Measurements from ENCODE around the gene KCND2. TPM values are rescaled to one million over a fixed set of nuclear protein-coding genes. Genes with fewer than 3 reads are reported as not detected.
"Not testable (repeated sequence)": the region's sequence is repeated elsewhere in the genome, so short reads cannot be mapped to it uniquely, and the experiment has no call there.

KCND2 gene
- total RNA-seq, 1 experiment from 2014 or later: not detected

- TF ChIP-seq, protein P1, sequence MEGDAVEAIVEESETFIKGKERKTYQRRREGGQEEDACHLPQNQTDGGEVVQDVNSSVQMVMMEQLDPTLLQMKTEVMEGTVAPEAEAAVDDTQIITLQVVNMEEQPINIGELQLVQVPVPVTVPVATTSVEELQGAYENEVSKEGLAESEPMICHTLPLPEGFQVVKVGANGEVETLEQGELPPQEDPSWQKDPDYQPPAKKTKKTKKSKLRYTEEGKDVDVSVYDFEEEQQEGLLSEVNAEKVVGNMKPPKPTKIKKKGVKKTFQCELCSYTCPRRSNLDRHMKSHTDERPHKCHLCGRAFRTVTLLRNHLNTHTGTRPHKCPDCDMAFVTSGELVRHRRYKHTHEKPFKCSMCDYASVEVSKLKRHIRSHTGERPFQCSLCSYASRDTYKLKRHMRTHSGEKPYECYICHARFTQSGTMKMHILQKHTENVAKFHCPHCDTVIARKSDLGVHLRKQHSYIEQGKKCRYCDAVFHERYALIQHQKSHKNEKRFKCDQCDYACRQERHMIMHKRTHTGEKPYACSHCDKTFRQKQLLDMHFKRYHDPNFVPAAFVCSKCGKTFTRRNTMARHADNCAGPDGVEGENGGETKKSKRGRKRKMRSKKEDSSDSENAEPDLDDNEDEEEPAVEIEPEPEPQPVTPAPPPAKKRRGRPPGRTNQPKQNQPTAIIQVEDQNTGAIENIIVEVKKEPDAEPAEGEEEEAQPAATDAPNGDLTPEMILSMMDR (IDR thresholded peaks at IDR 0.05; ENCODE audit: insufficient read depth in 1 of 2, low read depth in 1 of 2, low read length in 1 of 2, severe bottlenecking in 1 of 2, unreplicated experiment in 1 of 2): no peak
- Histone ChIP-seq H3K4me1 (no peaks in the 10 kb centered on the region), H3K36me3 (ENCODE audit: control insufficient read depth, insufficient read depth, low read length) (no peaks in the 10 kb centered on the region), H3K27me3 (replicated peaks; ENCODE audit: control insufficient read depth, insufficient read depth, low read length) (no peaks in the 10 kb centered on the region), H3K9me3 (no peaks in the 10 kb centered on the region), H3K4me3 (ENCODE audit: low read depth, low read length) (no peak overlapping the region)
- no peaks in the 10 kb centered on the region for H3K36me3 Mint-ChIP-seq (ENCODE audit: insufficient read depth, unreplicated experiment)
- intact Hi-C loops (cut with micrococcal nuclease; ENCODE audit: unreplicated experiment): no loop called here
- H3K4me3 Mint-ChIP-seq (ENCODE audit: unreplicated experiment): no peak overlapping the region
- no peaks in the 10 kb centered on the region for H3K4me1 Mint-ChIP-seq (ENCODE audit: low read depth, unreplicated experiment)
- CTCF ChIA-PET: no interaction called here
- H3K27ac Mint-ChIP-seq (ENCODE audit: unreplicated experiment): no peak overlapping the region
- DNase-seq: no peak
- POLR2A ChIA-PET: no interaction called here
- H3K9me3 Mint-ChIP-seq (ENCODE audit: unreplicated experiment): no peaks in the 10 kb centered on the region
- peaks cover 13% of the 10 kb centered on the region for H3K27me3 Mint-ChIP-seq (ENCODE audit: insufficient read depth, unreplicated experiment)
- BruUV-seq (replicated peaks): no TSS peak
Observed at GRCh38 chr7:120770206-120770605, 497.2 kb downstream of the KCND2 start.

DNA sequence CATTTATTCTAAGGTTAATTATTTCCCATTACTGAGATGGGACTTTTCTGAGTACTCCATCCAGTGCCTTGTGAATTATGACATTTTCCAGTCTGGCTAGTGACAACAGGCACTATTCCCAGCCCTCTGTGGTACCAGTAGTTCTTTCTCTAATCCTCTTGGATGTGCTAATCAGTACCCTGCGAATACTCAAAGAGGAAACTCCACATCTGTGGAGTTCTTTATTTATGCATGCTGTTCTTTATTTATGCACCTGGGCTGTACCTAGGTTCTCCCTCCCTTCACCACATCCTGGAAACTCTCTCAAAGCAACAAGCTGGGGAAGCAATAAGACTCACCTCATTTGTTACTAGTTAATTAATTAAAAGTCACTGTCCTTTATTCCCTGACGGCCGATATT lies 501.5 kb downstream of the KCND2 start:
- Mint-ChIP-seq H3K27me3 (ENCODE audit: insufficient read depth, unreplicated experiment) (peaks cover 3% of the 10 kb centered on the region), H3K27ac (ENCODE audit: unreplicated experiment) (no peak overlapping the region), H3K9me3 (ENCODE audit: unreplicated experiment) (no peaks in the 10 kb centered on the region), H3K36me3 (ENCODE audit: insufficient read depth, unreplicated experiment) (no peaks in the 10 kb centered on the region), H3K4me3 (ENCODE audit: unreplicated experiment) (no peak overlapping the region), H3K4me1 (ENCODE audit: low read depth, unreplicated experiment) (no peaks in the 10 kb centered on the region)
- no peaks in the 10 kb centered on the region for H3K27me3 ChIP-seq (replicated peaks; ENCODE audit: control insufficient read depth, insufficient read depth, low read length)
- no peak for DNase-seq
- H3K36me3 ChIP-seq (ENCODE audit: control insufficient read depth, insufficient read depth, low read length): no peaks in the 10 kb centered on the region
- ChIA-PET CTCF (interaction anchor here (1.2 kb wide), 1 partner anchor 10 kb away, joined by 3 read pairs; no protein-coding TSS in a partner anchor), POLR2A (no interaction called here)
- no peak overlapping the region for H3K4me3 ChIP-seq (ENCODE audit: low read depth, low read length)
- H3K9me3 ChIP-seq: no peaks in the 10 kb centered on the region
- intact Hi-C loops (cut with micrococcal nuclease; ENCODE audit: unreplicated experiment): no loop called here
- no peaks in the 10 kb centered on the region for H3K4me1 ChIP-seq
- no TSS peak for BruUV-seq (replicated peaks)
- TF ChIP-seq, protein P1 (IDR thresholded peaks at IDR 0.05; ENCODE audit: insufficient read depth in 1 of 2, low read depth in 1 of 2, low read length in 1 of 2, severe bottlenecking in 1 of 2, unreplicated experiment in 1 of 2): no peak

DNA sequence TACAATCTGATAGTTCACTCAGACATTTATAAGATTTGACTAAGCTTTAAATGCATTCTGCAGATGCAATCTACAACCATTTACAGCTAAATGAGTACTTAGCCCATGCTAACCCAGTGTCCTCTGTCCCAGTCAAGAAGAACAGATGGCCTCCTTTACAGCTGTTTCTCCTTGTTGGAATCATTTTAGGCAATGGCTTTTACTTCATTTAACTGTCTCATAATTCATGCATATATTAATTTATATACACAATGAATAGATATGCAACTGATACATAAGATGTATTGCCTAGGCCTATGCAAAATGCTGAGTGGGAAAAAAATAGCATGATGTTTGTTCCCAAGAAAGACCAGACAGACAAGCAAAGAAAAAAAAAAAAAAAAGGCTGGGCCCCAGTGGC lies 502.8 kb downstream of the KCND2 start:
- CTCF ChIA-PET: no interaction called here
- intact Hi-C loops (cut with micrococcal nuclease; ENCODE audit: unreplicated experiment): no loop called here
- Histone ChIP-seq H3K36me3 (ENCODE audit: control insufficient read depth, insufficient read depth, low read length) (no peaks in the 10 kb centered on the region), H3K9me3 (no peaks in the 10 kb centered on the region), H3K4me1 (no peaks in the 10 kb centered on the region), H3K27me3 (replicated peaks; ENCODE audit: control insufficient read depth, insufficient read depth, low read length) (no peaks in the 10 kb centered on the region), H3K4me3 (ENCODE audit: low read depth, low read length) (no peak overlapping the region)
- no peaks in the 10 kb centered on the region for H3K9me3 Mint-ChIP-seq (ENCODE audit: unreplicated experiment)
- no TSS peak for BruUV-seq (replicated peaks)
- no peak overlapping the region for H3K27ac Mint-ChIP-seq (ENCODE audit: unreplicated experiment)
- POLR2A ChIA-PET: no interaction called here
- DNase-seq: no peak
- H3K36me3 Mint-ChIP-seq (ENCODE audit: insufficient read depth, unreplicated experiment): no peaks in the 10 kb centered on the region
- no peak overlapping the region for H3K4me3 Mint-ChIP-seq (ENCODE audit: unreplicated experiment)
- TF ChIP-seq, protein P1 (IDR thresholded peaks at IDR 0.05; ENCODE audit: insufficient read depth in 1 of 2, low read depth in 1 of 2, low read length in 1 of 2, severe bottlenecking in 1 of 2, unreplicated experiment in 1 of 2): no peak
- no peaks in the 10 kb centered on the region for H3K4me1 Mint-ChIP-seq (ENCODE audit: low read depth, unreplicated experiment)
- no peaks in the 10 kb centered on the region for H3K27me3 Mint-ChIP-seq (ENCODE audit: insufficient read depth, unreplicated experiment)

- not testable (repeated sequence) for DNase-seq
Observed at GRCh38 chr7:120779078-120779477, 506.1 kb downstream of the KCND2 start.

GRCh38 chr7:120780451-120780850 lies 507.5 kb downstream of the KCND2 start:
- H3K36me3 ChIP-seq (ENCODE audit: control insufficient read depth, insufficient read depth, low read length); H3K9me3 Mint-ChIP-seq (ENCODE audit: unreplicated experiment); intact Hi-C loops (cut with micrococcal nuclease; ENCODE audit: unreplicated experiment); H3K9me3 ChIP-seq; H3K27me3 Mint-ChIP-seq (ENCODE audit: insufficient read depth, unreplicated experiment); CTCF ChIA-PET; H3K4me1 Mint-ChIP-seq (ENCODE audit: low read depth, unreplicated experiment); H3K27me3 ChIP-seq (replicated peaks; ENCODE audit: control insufficient read depth, insufficient read depth, low read length); POLR2A ChIA-PET; H3K4me1 ChIP-seq; H3K4me3 Mint-ChIP-seq (ENCODE audit: unreplicated experiment); H3K4me3 ChIP-seq (ENCODE audit: low read depth, low read length); BruUV-seq (replicated peaks); H3K36me3 Mint-ChIP-seq (ENCODE audit: insufficient read depth, unreplicated experiment); DNase-seq; H3K27ac Mint-ChIP-seq (ENCODE audit: unreplicated experiment): not testable (repeated sequence)

More at GRCh38 chr7:120779078-120779477, 506.1 kb downstream of the KCND2 start:
- H3K9me3 ChIP-seq; H3K27me3 Mint-ChIP-seq (ENCODE audit: insufficient read depth, unreplicated experiment); POLR2A ChIA-PET; H3K36me3 ChIP-seq (ENCODE audit: control insufficient read depth, insufficient read depth, low read length); intact Hi-C loops (cut with micrococcal nuclease; ENCODE audit: unreplicated experiment); H3K36me3 Mint-ChIP-seq (ENCODE audit: insufficient read depth, unreplicated experiment); H3K4me3 Mint-ChIP-seq (ENCODE audit: unreplicated experiment); H3K27ac Mint-ChIP-seq (ENCODE audit: unreplicated experiment); CTCF ChIA-PET; BruUV-seq (replicated peaks); H3K4me1 Mint-ChIP-seq (ENCODE audit: low read depth, unreplicated experiment); H3K4me3 ChIP-seq (ENCODE audit: low read depth, low read length); H3K27me3 ChIP-seq (replicated peaks; ENCODE audit: control insufficient read depth, insufficient read depth, low read length); H3K4me1 ChIP-seq; H3K9me3 Mint-ChIP-seq (ENCODE audit: unreplicated experiment): not testable (repeated sequence)
